ENCODE data around the gene MTUS2. TPM values are rescaled to one million over a fixed set of nuclear protein-coding genes. Genes with fewer than 3 reads are reported as not detected.

MTUS2 gene
- total RNA-seq, 1 experiment from 2014 or later: 0.35 TPM

DNA sequence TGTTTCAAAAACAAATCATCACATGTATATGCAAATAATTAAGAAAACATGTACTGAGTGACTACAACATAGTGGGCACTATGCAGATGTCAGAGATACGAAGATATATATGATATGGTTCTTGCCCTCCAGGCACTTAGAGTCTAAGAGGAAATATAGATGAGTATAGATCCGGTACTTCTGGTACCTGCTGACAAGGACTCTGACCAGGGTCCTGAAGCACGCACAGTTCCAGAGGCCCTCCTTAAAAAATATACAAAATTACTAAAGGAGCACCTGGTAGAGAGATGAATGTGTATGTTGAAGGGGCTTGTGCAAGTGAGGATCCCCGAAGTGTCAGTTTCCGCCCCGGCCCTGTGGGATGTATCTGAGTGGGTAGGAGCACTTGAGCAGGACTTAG, 31.3 kb downstream of the MTUS2 start:
- no peaks in the 10 kb centered on the region for H3K9me3 ChIP-seq (ENCODE audit: control insufficient read depth, low read depth, low read length)
- DNase-seq: no peak
- peaks cover 0 to 7% of the 10 kb centered on the region in 2 experiments; a peak in 1 of 4 replicates for H3K4me1 Mint-ChIP-seq
- H3K23me2 ChIP-seq (ENCODE audit: insufficient read length, low read depth, low read length, poor library complexity, severe bottlenecking): no peaks in the 10 kb centered on the region
- H3K14ac ChIP-seq (ENCODE audit: insufficient read depth, low read length): no peak overlapping the region
- no peak overlapping the region for H2BK20ac ChIP-seq (ENCODE audit: low read depth, low read length, poor library complexity, severe bottlenecking)
- no CpG with 5 or more reads among the region's 6 CpGs for WGBS (ENCODE audit: extremely low coverage, insufficient read length, low lambda C conversion rate)
- no peak overlapping the region for H3K18ac ChIP-seq (ENCODE audit: insufficient read length, low read depth, low read length)
- H2BK12ac ChIP-seq (ENCODE audit: insufficient read length, low read depth, low read length): no peak overlapping the region
- H3K23ac ChIP-seq (ENCODE audit: insufficient read length, low read depth, low read length): no peak overlapping the region
- no peaks in the 10 kb centered on the region; the same call in 1 of the 2 replicates for H3K27me3 ChIP-seq (ENCODE audit: insufficient read depth, low read length)
- H3K27ac ChIP-seq (ENCODE audit: insufficient read length, low read depth, low read length): no peak overlapping the region
- H3K27me3 Mint-ChIP-seq (ENCODE audit: low read depth): peaks cover 1% of the 10 kb centered on the region
- no peak overlapping the region; a peak in 1 of 7 replicates for H3K27ac Mint-ChIP-seq
- H3T11ph ChIP-seq (ENCODE audit: low read length): no peak overlapping the region
- no peak overlapping the region for H2AK5ac ChIP-seq (ENCODE audit: insufficient read length, low read length)
- no peaks in the 10 kb centered on the region for H3K79me1 ChIP-seq (ENCODE audit: insufficient read depth, low read depth, low read length, poor library complexity, severe bottlenecking)
- H2AFZ ChIP-seq (ENCODE audit: low read length): no peak overlapping the region
- H2BK120ac ChIP-seq (ENCODE audit: low read depth, low read length, poor library complexity, severe bottlenecking): no peak overlapping the region
- H2BK5ac ChIP-seq (ENCODE audit: insufficient read length, low read length): no peak overlapping the region
- no peaks in the 10 kb centered on the region for H3K36me3 Mint-ChIP-seq (ENCODE audit: insufficient read depth in 1 of 3, low read depth in 3 of 3)
- no peak overlapping the region for H4K8ac ChIP-seq (replicated peaks; ENCODE audit: insufficient read length, low read depth, low read length)
- peaks cover 0 to 2% of the 10 kb centered on the region in 2 experiments; a peak in 2 of 5 replicates for H3K9me3 Mint-ChIP-seq
- no peak overlapping the region for H3K4me3 Mint-ChIP-seq
- H3K4ac ChIP-seq (ENCODE audit: low read depth, low read length): no peak overlapping the region
- TF ChIP-seq, protein P1, sequence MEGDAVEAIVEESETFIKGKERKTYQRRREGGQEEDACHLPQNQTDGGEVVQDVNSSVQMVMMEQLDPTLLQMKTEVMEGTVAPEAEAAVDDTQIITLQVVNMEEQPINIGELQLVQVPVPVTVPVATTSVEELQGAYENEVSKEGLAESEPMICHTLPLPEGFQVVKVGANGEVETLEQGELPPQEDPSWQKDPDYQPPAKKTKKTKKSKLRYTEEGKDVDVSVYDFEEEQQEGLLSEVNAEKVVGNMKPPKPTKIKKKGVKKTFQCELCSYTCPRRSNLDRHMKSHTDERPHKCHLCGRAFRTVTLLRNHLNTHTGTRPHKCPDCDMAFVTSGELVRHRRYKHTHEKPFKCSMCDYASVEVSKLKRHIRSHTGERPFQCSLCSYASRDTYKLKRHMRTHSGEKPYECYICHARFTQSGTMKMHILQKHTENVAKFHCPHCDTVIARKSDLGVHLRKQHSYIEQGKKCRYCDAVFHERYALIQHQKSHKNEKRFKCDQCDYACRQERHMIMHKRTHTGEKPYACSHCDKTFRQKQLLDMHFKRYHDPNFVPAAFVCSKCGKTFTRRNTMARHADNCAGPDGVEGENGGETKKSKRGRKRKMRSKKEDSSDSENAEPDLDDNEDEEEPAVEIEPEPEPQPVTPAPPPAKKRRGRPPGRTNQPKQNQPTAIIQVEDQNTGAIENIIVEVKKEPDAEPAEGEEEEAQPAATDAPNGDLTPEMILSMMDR (conservative IDR thresholded peaks at IDR 0.05): no peak
- H4K20me1 ChIP-seq (ENCODE audit: control insufficient read depth, insufficient read depth, insufficient read length): no peaks in the 10 kb centered on the region
- H3K4me1 ChIP-seq (ENCODE audit: insufficient read depth, low read length): no peaks in the 10 kb centered on the region
- H3K4me2 ChIP-seq (ENCODE audit: insufficient read depth, insufficient read length, low read length): no peak overlapping the region
- no peak overlapping the region for H3K9ac ChIP-seq (ENCODE audit: extremely low read depth, insufficient read length, low read length)
- no peaks in the 10 kb centered on the region for H3K79me2 ChIP-seq (ENCODE audit: insufficient read depth, low read length)
- no peak overlapping the region for H4K5ac ChIP-seq (ENCODE audit: insufficient read length, low read depth, low read length)
- no peak overlapping the region for H2BK15ac ChIP-seq (ENCODE audit: low read depth, low read length)
- no peak overlapping the region for H3K56ac ChIP-seq (ENCODE audit: insufficient read length, low read depth, low read length)
- no peak overlapping the region for H4K91ac ChIP-seq (ENCODE audit: insufficient read length, low read depth, low read length)

Measured in H9 (cell line).